NK-92 (cell line): ENCODE data around the gene OTUD3.
"Not testable (repeated sequence)": the region's sequence is repeated elsewhere in the genome, so short reads cannot be mapped to it uniquely, and the experiment has no call there.

ENCODE experiments used
- DNase-seq: peaks from one replicate; lab custom pipeline; 2025; ENCODE audit not compliant: unreplicated experiment; lab: John Stamatoyannopoulos, UW

OTUD3 gene

GRCh38 chr1:19882111-19883071 lies at the start of gene OTUD3:
Gene OTUD3, plus strand, starts transcription at chr1:19882395. Its CDS starts 119 bp downstream, at chr1:19882514.
- peak; percentile 63 for DNase-seq

GRCh38 chr1:19835578-19835977 lies 46.6 kb upstream of the OTUD3 start:
- DNase-seq = no peak

GRCh38 chr1:19837866-19838265 lies 44.3 kb upstream of the OTUD3 start:
- DNase-seq = no peak

GRCh38 chr1:19840228-19840627 lies 42.0 kb upstream of the OTUD3 start:
- DNase-seq = no peak

- DNase-seq = no peak
Measured at GRCh38 chr1:19844731-19845495, 37.3 kb upstream of the OTUD3 start.

GRCh38 chr1:19845555-19845954 lies 36.6 kb upstream of the OTUD3 start:
- no peak for DNase-seq

GRCh38 chr1:19846338-19846737 lies 35.9 kb upstream of the OTUD3 start:
- no peak for DNase-seq

GRCh38 chr1:19847334-19847733 lies 34.9 kb upstream of the OTUD3 start:
- not testable (repeated sequence) for DNase-seq

- not testable (repeated sequence) for DNase-seq
Measured at GRCh38 chr1:19849307-19849706, 32.9 kb upstream of the OTUD3 start.

GRCh38 chr1:19850214-19850613 lies 32.0 kb upstream of the OTUD3 start:
- no peak for DNase-seq

GRCh38 chr1:19852036-19852435 lies 30.2 kb upstream of the OTUD3 start:
- DNase-seq = no peak

- DNase-seq = no peak
Measured at GRCh38 chr1:19854866-19855265, 27.3 kb upstream of the OTUD3 start.

GRCh38 chr1:19858893-19859292 lies 23.3 kb upstream of the OTUD3 start:
- no peak for DNase-seq

- DNase-seq = no peak
Measured at GRCh38 chr1:19859876-19860275, 22.3 kb upstream of the OTUD3 start.

- DNase-seq = no peak
Measured at GRCh38 chr1:19860418-19860817, 21.8 kb upstream of the OTUD3 start.

- no peak for DNase-seq
Measured at GRCh38 chr1:19861034-19861433, 21.2 kb upstream of the OTUD3 start.

GRCh38 chr1:19861842-19862530 lies 20.2 kb upstream of the OTUD3 start:
- no peak for DNase-seq

GRCh38 chr1:19862944-19863343 lies 19.3 kb upstream of the OTUD3 start:
- DNase-seq = no peak

- DNase-seq = no peak
Measured at GRCh38 chr1:19864570-19865160, 17.5 kb upstream of the OTUD3 start.

- no peak for DNase-seq
Measured at GRCh38 chr1:19866029-19866428, 16.2 kb upstream of the OTUD3 start.

- no peak for DNase-seq
Measured at GRCh38 chr1:19866758-19867157, 15.4 kb upstream of the OTUD3 start.
